ENCODE results near the gene NME3.

The NME3 gene

DNA sequence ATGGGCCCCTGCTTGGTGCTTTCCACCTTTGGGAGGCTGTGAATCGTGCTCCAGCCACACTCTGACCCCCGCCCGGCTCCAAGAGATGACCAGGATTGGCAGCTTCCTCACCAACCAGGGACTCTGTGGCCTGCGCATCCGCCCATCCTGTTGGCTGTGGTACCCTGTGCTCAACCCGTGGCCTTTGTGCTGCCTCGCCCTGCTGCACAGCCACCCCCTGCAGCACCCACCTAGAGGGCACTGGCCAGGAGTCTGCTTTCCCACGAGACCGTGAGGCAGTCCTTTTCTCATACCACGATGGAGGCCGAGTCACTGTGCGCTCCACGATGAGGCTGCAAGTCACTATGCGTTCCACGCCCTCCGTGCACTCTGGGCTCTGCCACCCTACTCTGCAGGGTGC is 19.4 kb downstream of the NME3 start:
- H3K4me3 ChIP-seq (ENCODE audit: low read length), result no peak overlapping the region

GRCh38 chr16:1749152-1750117 is 21.9 kb downstream of the NME3 start:
- H3K9ac ChIP-seq (ENCODE audit: low read depth, low read length), result no peak overlapping the region
- no peak overlapping the region for H3K4me2 ChIP-seq (ENCODE audit: low read length)
- peaks cover 36% of the 10 kb centered on the region for H3K4me1 ChIP-seq (ENCODE audit: control insufficient read depth, insufficient read depth, low read length)
- H3K9me3 ChIP-seq (replicated peaks; ENCODE audit: low read length), result no peaks in the 10 kb centered on the region
- H3K4me3 ChIP-seq (ENCODE audit: low read length), result no peak overlapping the region
- H3K36me3 ChIP-seq (ENCODE audit: insufficient read depth, low read length), result peaks cover 58% of the 10 kb centered on the region
- H3K27me3 ChIP-seq (ENCODE audit: control insufficient read depth, insufficient read depth, low read length), result no peaks in the 10 kb centered on the region

More for the DNA sequence above, 19.4 kb downstream of the NME3 start:
- no peaks in the 10 kb centered on the region for H3K9me3 ChIP-seq (replicated peaks; ENCODE audit: low read length)
- no peak overlapping the region for H3K9ac ChIP-seq (ENCODE audit: low read depth, low read length)
- peaks cover 14% of the 10 kb centered on the region for H3K4me1 ChIP-seq (ENCODE audit: control insufficient read depth, insufficient read depth, low read length)
- no peaks in the 10 kb centered on the region for H3K27me3 ChIP-seq (ENCODE audit: control insufficient read depth, insufficient read depth, low read length)
- no peak overlapping the region for H3K4me2 ChIP-seq (ENCODE audit: low read length)
- H3K36me3 ChIP-seq (ENCODE audit: insufficient read depth, low read length), result peaks cover 60% of the 10 kb centered on the region

GRCh38 chr16:1747934-1748333 is 23.4 kb downstream of the NME3 start:
- H3K4me2 ChIP-seq (ENCODE audit: low read length), result no peak overlapping the region
- no peak overlapping the region for H3K4me3 ChIP-seq (ENCODE audit: low read length)
- H3K9me3 ChIP-seq (replicated peaks; ENCODE audit: low read length), result no peaks in the 10 kb centered on the region
- H3K4me1 ChIP-seq (ENCODE audit: control insufficient read depth, insufficient read depth, low read length), result peaks cover 38% of the 10 kb centered on the region
- peaks cover 69% of the 10 kb centered on the region for H3K36me3 ChIP-seq (ENCODE audit: insufficient read depth, low read length)
- H3K27me3 ChIP-seq (ENCODE audit: control insufficient read depth, insufficient read depth, low read length), result no peaks in the 10 kb centered on the region
- no peak overlapping the region for H3K9ac ChIP-seq (ENCODE audit: low read depth, low read length)

GRCh38 chr16:1746693-1747195 is 24.6 kb downstream of the NME3 start:
- H3K9ac ChIP-seq (ENCODE audit: low read depth, low read length), result peak overlapping the region; percentile 61
- H3K27me3 ChIP-seq (ENCODE audit: control insufficient read depth, insufficient read depth, low read length), result no peaks in the 10 kb centered on the region
- peak overlapping the region; percentile 7 for H3K4me3 ChIP-seq (ENCODE audit: low read length)
- peaks cover 64% of the 10 kb centered on the region for H3K36me3 ChIP-seq (ENCODE audit: insufficient read depth, low read length)
- H3K4me2 ChIP-seq (ENCODE audit: low read length), result peak overlapping the region; percentile 64
- no peaks in the 10 kb centered on the region for H3K9me3 ChIP-seq (replicated peaks; ENCODE audit: low read length)
- H3K4me1 ChIP-seq (ENCODE audit: control insufficient read depth, insufficient read depth, low read length), result peaks cover 38% of the 10 kb centered on the region

- Histone ChIP-seq H3K4me1 (ENCODE audit: control insufficient read depth, insufficient read depth, low read length) (peaks cover 38% of the 10 kb centered on the region), H3K27me3 (ENCODE audit: control insufficient read depth, insufficient read depth, low read length) (no peaks in the 10 kb centered on the region), H3K9me3 (replicated peaks; ENCODE audit: low read length) (no peaks in the 10 kb centered on the region), H3K9ac (ENCODE audit: low read depth, low read length) (peak overlapping the region; percentile 86), H3K4me2 (ENCODE audit: low read length) (peak overlapping the region; percentile 89), H3K36me3 (ENCODE audit: insufficient read depth, low read length) (peaks cover 60% of the 10 kb centered on the region), H3K4me3 (ENCODE audit: low read length) (peak overlapping the region; percentile 57)
These were observed 25.2 kb downstream of the NME3 start for GRCh38 chr16:1745900-1746692.

GRCh38 chr16:1745181-1745899 is 26.0 kb downstream of the NME3 start:
- peaks cover 62% of the 10 kb centered on the region for H3K36me3 ChIP-seq (ENCODE audit: insufficient read depth, low read length)
- H3K4me1 ChIP-seq (ENCODE audit: control insufficient read depth, insufficient read depth, low read length), result peaks cover 38% of the 10 kb centered on the region
- H3K27me3 ChIP-seq (ENCODE audit: control insufficient read depth, insufficient read depth, low read length), result no peaks in the 10 kb centered on the region
- H3K4me3 ChIP-seq (ENCODE audit: low read length), result peak overlapping the region; percentile 57
- peak overlapping the region; percentile 89 for H3K4me2 ChIP-seq (ENCODE audit: low read length)
- H3K9ac ChIP-seq (ENCODE audit: low read depth, low read length), result peak overlapping the region; percentile 86
- H3K9me3 ChIP-seq (replicated peaks; ENCODE audit: low read length), result no peaks in the 10 kb centered on the region

DNA sequence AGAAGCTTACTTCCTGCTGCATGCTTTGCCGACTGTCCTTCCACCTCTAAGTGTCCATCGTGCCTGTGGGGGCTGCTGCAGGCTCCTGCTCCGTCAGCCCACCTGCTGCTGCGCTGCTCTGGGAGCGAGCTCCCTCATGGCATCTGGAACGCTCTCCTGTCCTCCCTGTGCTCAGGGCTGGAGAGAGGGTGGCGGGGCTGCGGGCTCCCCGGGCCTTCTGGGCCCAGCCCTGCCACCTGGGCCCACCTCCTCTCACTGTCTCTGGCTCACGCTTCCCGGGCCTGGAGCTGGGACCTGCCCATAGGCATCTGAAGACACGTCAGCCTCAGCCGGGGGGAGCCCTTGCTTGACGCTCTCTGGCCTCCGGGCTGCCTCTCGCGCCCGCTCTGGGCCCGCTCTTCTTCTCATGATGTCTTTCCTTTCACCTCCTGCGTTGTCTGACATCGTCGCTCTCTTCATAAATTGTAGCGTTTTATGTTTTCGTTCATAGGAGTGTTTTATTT is 27.0 kb downstream of the NME3 start:
- no peak overlapping the region for H3K4me2 ChIP-seq (ENCODE audit: low read length)
- peaks cover 31% of the 10 kb centered on the region for H3K4me1 ChIP-seq (ENCODE audit: control insufficient read depth, insufficient read depth, low read length)
- no peaks in the 10 kb centered on the region for H3K9me3 ChIP-seq (replicated peaks; ENCODE audit: low read length)
- H3K27me3 ChIP-seq (ENCODE audit: control insufficient read depth, insufficient read depth, low read length), result no peaks in the 10 kb centered on the region
- H3K4me3 ChIP-seq (ENCODE audit: low read length), result no peak overlapping the region
- no peak overlapping the region for H3K9ac ChIP-seq (ENCODE audit: low read depth, low read length)
- peaks cover 65% of the 10 kb centered on the region for H3K36me3 ChIP-seq (ENCODE audit: insufficient read depth, low read length)

- peaks cover 58% of the 10 kb centered on the region for H3K36me3 ChIP-seq (ENCODE audit: insufficient read depth, low read length)
- H3K4me2 ChIP-seq (ENCODE audit: low read length), result no peak overlapping the region
- no peaks in the 10 kb centered on the region for H3K9me3 ChIP-seq (replicated peaks; ENCODE audit: low read length)
- H3K4me3 ChIP-seq (ENCODE audit: low read length), result no peak overlapping the region
- no peaks in the 10 kb centered on the region for H3K27me3 ChIP-seq (ENCODE audit: control insufficient read depth, insufficient read depth, low read length)
- no peak overlapping the region for H3K9ac ChIP-seq (ENCODE audit: low read depth, low read length)
- H3K4me1 ChIP-seq (ENCODE audit: control insufficient read depth, insufficient read depth, low read length), result peaks cover 29% of the 10 kb centered on the region
These were observed 27.7 kb downstream of the NME3 start for GRCh38 chr16:1743376-1744337.

- Histone ChIP-seq H3K4me1 (ENCODE audit: control insufficient read depth, insufficient read depth, low read length) (peaks cover 22% of the 10 kb centered on the region), H3K4me3 (ENCODE audit: low read length) (no peak overlapping the region), H3K27me3 (ENCODE audit: control insufficient read depth, insufficient read depth, low read length) (no peaks in the 10 kb centered on the region), H3K4me2 (ENCODE audit: low read length) (no peak overlapping the region), H3K9me3 (replicated peaks; ENCODE audit: low read length) (no peaks in the 10 kb centered on the region), H3K9ac (ENCODE audit: low read depth, low read length) (no peak overlapping the region), H3K36me3 (ENCODE audit: insufficient read depth, low read length) (peaks cover 38% of the 10 kb centered on the region)
These were observed 29.7 kb downstream of the NME3 start for GRCh38 chr16:1741553-1742165.

Data from skeletal muscle satellite cell (primary cell).